Muscle layer of duodenum (tissue), 2 donors: Measurements from ENCODE around the gene SARNP.

Experiments
- H3K27ac ChIP-seq: one replicate; pipeline ENCODE4 v1.7.0; 2013; ENCODE audit warnings: mild to moderate bottlenecking, low read length
- H3K27me3 ChIP-seq: one replicate; pipeline ENCODE4 v1.7.0; 2013; ENCODE audit warnings: low read depth, mild to moderate bottlenecking, control low read depth, low read length
- H3K36me3 ChIP-seq, 2 donors: one replicate each; pipeline ENCODE4 v1.7.0; 2013; ENCODE audit warnings: low read length in 2 of 2, control low read depth in 1 of 2, mild to moderate bottlenecking in 1 of 2; ENCODE audit not compliant: insufficient read depth in 2 of 2, control insufficient read depth in 1 of 2
- H3K4me1 ChIP-seq, 2 donors: one replicate each; pipeline ENCODE4 v1.7.0; 2013; ENCODE audit warnings: low read length in 2 of 2, mild to moderate bottlenecking in 2 of 2, control low read depth in 1 of 2, moderate library complexity in 1 of 2; ENCODE audit not compliant: insufficient read depth in 2 of 2, control insufficient read depth in 1 of 2
- H3K4me3 ChIP-seq, 2 donors: one replicate each; pipeline ENCODE4 v1.7.0; 2013; ENCODE audit warnings: low read length in 2 of 2, low read depth in 1 of 2, mild to moderate bottlenecking in 1 of 2
- H3K9me3 ChIP-seq, 2 donors: one replicate each; pipeline ENCODE4 v1.7.0; 2013; ENCODE audit warnings: low read length in 2 of 2, control low read depth in 1 of 2, mild to moderate bottlenecking in 1 of 2; ENCODE audit not compliant: control insufficient read depth in 1 of 2
- donor health status: healthy.

Gene SARNP

DNA sequence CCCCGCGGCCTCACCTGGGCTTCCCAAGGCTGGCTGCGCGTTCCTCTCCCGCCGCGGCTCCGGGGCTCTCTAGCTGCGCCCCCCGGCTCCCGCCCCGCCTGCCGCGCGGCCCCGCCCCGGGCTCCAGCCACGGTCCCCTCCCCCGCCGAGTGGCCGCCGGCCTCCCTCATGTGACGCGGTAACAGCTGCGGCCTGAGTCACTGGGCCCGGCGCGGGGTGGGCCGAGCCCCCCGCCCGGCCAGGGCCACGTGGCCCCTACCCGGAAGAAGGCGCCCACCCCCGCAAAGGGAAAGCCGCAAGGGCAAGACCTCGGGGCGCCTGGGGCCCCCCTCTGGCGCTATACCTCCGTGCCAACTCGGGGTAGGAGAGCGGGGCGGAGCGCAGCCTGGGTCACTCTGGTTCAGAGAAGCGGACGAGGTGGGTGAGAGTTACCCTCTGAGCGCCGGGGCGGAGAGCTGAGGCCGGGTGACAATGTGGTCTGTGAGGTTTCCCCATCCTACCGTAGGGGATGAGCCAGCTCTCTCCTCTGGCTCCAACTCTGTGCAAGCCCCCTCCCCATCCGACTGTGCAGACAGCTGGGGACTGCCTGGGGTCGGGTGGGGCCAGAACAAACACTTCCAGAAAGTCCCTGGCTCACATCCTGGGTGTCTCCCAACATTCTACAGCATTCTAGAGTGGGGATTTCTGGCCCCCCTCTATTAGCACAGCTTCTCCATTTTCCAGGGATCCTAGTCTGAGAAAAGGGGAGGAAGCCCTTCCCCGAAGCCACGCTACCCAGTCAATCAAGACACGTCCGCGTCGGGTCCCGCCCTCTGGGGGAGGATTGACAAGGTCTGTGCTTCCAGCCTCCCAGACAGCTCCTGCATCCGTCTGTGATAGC is 88.3 kb downstream of the SARNP start, which contains the start of gene CD63:
CD63 (minus strand) TSS at position 71 of the 880 bp plus-strand sequence. CDS start 668 bp downstream, outside the sequence.
- H3K4me1 ChIP-seq, result peaks cover 12 to 46% of the 10 kb centered on the region in 2 donors

DNA sequence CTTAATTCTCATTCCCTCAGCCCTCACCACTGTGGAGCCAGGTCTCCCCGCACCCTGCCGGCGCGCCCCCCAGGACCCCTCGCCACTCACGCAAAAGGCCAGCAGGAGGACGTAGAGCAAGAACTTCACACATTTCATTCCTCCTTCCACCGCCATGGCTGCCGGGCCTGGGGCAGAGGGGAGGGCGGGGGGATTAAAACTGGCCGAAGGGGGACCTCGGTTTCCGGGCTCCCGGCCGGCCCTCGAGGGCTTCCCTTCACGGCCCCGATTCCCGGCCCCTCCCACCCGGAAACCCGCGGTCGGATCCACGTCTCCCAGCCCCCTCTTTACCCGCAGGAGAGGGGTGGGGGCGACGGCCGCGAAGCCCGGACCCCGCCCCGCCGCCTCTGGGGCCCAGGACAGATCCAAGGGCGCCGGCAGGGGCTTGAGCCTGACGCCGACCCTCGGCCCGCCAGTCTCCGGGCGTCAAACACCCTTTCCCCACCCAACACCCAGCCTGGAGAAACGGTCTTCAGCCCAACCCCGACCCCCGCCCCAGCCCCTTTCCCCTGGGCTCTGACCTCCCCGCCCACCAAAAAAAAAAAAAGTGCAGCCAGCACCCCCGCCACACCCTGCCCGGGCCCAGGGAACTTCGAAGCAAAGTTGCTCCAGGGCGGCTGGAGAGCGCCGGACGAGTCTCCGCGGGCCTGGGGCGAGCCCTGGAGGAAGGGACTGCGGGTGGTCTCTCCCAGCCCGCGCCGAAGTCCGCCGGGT is 89.2 kb downstream of the SARNP start:
- H3K4me1 ChIP-seq, result peaks cover 12 to 54% of the 10 kb centered on the region in 2 donors
- no peaks in the 10 kb centered on the region for H3K9me3 ChIP-seq
- peaks cover 29 to 47% of the 10 kb centered on the region in 2 donors for H3K36me3 ChIP-seq
- peak overlapping the region; percentile 99 for H3K27ac ChIP-seq
- H3K4me3 ChIP-seq, result peak overlapping the region; percentile 90 to 96
- H3K27me3 ChIP-seq, result no peaks in the 10 kb centered on the region

More for the DNA sequence above, 88.3 kb downstream of the SARNP start, which contains the start of gene CD63:
- no peaks in the 10 kb centered on the region for H3K27me3 ChIP-seq
- peak within 1 kb of the TSS; percentile 90 to 96 for H3K4me3 ChIP-seq
- H3K27ac ChIP-seq, result peak within 1 kb of the TSS; percentile 99
- peaks cover 23 to 41% of the 10 kb centered on the region in 2 donors for H3K36me3 ChIP-seq
- H3K9me3 ChIP-seq, result no peaks in the 10 kb centered on the region

DNA sequence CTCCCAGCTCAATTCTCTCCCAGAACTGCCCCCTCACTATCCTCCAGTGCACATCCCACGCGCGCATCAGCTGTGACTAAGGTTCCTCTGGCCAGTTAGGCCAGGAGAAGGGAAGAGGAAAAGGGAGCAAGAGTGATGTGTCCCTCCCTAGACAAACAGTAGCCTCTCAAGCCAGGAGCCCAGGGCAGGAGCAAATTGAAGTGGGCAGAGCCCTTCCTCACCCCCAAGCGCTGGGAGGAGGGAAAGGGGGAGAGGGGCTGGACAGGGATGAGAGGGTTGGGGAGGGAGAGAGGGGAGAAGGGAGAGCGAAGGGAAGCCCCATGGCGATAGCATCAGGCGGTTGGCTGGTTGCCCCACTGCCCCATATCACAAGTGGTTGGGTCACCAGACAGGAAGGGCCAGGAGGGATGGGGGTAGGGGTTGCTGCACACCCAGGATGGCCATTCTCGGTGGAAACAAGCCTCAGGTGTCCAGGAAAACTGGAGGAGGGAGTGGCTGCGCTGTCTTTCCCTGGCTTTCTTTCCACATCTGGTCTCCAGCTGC is 89.8 kb downstream of the SARNP start:
- Histone ChIP-seq H3K4me3 (peak overlapping the region; percentile 90 to 96), H3K9me3 (no peaks in the 10 kb centered on the region), H3K4me1 (peaks cover 12 to 55% of the 10 kb centered on the region in 2 donors), H3K36me3 (peaks cover 29 to 47% of the 10 kb centered on the region in 2 donors), H3K27ac (peak overlapping the region; percentile 99), H3K27me3 (no peaks in the 10 kb centered on the region)

DNA sequence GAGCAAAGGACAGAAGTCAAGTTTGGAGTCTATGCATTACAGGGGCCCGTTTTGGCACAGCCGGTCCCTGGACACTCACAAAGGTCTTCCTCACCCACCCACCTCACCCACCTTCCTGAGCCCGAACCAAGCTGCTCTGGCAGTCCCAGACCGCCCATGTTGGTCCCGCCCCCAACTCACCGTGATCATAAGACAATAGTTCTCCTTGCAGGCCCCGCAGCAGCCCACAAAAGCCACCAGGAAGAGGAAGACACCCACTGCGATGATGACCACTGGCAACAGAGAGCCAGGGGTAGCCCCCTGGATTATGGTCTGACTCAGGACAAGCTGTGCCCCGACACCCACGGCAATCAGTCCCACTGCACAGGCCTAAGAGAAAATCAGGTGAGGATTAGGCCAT is 90.6 kb downstream of the SARNP start:
- H3K27ac ChIP-seq, result peak overlapping the region; percentile 99

DNA sequence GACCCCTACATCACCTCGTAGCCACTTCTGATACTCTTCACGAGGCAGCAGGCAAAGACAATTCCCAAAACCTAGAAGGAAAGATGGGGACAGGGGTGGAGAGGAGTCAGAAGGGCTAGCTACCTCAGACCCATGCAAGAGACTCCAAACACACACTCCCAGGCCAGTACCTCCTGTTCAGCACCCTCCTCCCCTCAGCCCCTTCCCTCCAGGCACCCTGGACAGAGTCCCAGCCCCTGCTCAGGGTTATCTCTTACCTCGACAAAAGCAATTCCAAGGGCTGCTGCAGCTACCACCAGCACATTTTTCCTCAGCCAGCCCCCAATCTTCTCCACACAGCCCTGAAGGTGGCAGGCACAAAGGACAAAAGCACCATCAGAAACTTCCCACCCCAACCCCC is 92.0 kb downstream of the SARNP start:
- H3K36me3 ChIP-seq, result peaks cover 29 to 47% of the 10 kb centered on the region in 2 donors
- H3K4me3 ChIP-seq, result no peak overlapping the region
- no peaks in the 10 kb centered on the region for H3K9me3 ChIP-seq
- peaks cover 16 to 62% of the 10 kb centered on the region in 2 donors for H3K4me1 ChIP-seq
- no peaks in the 10 kb centered on the region for H3K27me3 ChIP-seq
- no peak overlapping the region for H3K27ac ChIP-seq

More for the DNA sequence above, 90.6 kb downstream of the SARNP start:
- peaks cover 29 to 47% of the 10 kb centered on the region in 2 donors for H3K36me3 ChIP-seq
- no peaks in the 10 kb centered on the region for H3K9me3 ChIP-seq
- H3K27me3 ChIP-seq, result no peaks in the 10 kb centered on the region
- peaks cover 12 to 55% of the 10 kb centered on the region in 2 donors for H3K4me1 ChIP-seq
- H3K4me3 ChIP-seq, result peak overlapping the region; percentile 90 to 96

DNA sequence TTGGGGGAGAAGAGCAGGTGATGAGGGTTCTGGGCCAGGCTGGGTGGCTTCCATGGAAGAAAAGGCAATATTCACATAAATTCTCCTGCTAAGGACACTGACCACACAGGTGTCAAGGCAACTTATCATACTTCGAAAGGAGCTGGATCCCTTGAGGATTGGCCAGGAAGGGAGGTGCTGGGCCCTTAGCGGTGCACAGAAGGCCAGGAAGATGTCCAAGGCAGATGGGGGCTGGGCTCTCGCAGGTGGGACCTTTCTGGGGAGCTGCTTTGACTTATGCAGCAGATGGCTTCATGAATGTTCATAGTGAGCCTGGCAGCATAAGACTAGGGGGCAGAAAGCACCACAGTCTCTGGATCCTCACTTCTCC is 92.6 kb downstream of the SARNP start:
- Histone ChIP-seq H3K4me1 (peaks cover 17 to 63% of the 10 kb centered on the region in 2 donors), H3K27me3 (no peaks in the 10 kb centered on the region), H3K36me3 (peaks cover 29 to 45% of the 10 kb centered on the region in 2 donors)

DNA sequence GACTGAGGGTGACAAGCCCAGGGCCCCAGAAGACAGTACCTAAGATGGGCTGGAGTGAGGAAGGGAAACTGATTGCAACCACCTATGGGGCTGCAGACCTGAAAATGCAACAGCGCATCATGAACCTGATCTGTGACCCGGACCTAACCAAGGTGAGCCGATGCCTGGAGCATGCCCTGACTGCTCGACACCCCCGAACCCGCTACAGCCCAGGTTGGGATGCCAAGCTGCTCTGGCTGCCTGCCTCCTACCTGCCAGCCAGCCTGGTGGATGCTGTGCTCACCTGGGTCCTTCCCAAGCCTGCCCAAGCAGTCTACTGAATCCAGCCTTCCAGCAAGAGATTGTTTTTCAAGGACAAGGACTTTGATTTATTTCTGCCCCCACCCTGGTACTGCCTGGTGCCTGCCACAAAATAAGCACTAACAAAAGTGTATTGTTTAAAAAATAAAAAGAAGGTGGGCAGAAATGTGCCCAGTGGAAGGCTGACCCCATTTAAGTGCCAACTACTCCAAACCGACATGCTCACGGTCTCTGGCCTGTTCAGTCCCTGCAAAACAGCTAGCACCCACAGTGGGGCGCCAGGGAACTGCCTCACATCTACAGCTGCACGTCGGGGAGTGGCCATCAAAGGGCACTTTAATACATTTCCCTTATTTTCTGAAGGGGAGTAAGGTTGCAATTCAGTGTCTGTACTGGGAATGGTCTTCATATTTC is 93.1 kb downstream of the SARNP start:
- Histone ChIP-seq H3K36me3 (peaks cover 29 to 39% of the 10 kb centered on the region in 2 donors), H3K4me1 (peaks cover 22 to 68% of the 10 kb centered on the region in 2 donors), H3K4me3 (no peak overlapping the region), H3K27me3 (no peaks in the 10 kb centered on the region), H3K9me3 (no peaks in the 10 kb centered on the region), H3K27ac (no peak overlapping the region)

More for the DNA sequence above, 92.6 kb downstream of the SARNP start:
- Histone ChIP-seq H3K4me3 (no peak overlapping the region), H3K27ac (no peak overlapping the region), H3K9me3 (no peaks in the 10 kb centered on the region)

DNA sequence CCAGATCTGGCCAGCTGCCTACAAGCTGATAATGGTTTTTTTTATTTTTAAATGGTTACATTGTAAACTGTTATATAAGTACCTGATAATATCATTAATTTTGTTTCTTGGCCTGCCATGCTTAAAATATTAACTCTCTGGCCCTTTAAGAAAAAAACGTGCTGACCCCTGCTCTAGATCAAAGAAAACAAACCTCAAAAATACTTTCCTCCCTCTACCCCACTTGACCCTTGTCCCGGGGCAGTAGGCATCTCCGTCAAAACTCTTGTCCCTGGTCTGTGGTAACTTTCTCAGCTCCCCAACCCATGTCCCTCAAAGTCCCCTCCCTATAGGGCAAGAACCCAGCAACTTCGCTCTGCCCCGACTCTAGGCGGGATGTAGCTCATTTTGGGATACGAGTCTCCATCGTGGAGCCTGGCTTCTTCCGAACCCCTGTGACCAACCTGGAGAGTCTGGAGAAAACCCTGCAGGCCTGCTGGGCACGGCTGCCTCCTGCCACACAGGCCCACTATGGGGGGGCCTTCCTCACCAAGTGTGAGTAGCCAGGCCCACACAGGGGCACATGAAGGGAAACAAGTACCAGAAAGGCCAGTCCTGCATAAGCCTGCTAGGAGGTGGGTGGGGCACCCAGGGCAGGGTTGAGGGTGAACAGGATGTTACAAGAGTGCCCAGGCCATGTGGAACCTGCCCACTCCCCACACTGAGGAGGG is 93.9 kb downstream of the SARNP start:
- peak overlapping the region in 1 of 2 donors; percentile 10 for H3K4me3 ChIP-seq
- H3K9me3 ChIP-seq, result no peaks in the 10 kb centered on the region
- no peaks in the 10 kb centered on the region for H3K27me3 ChIP-seq
- H3K36me3 ChIP-seq, result peaks cover 29 to 37% of the 10 kb centered on the region in 2 donors
- H3K27ac ChIP-seq, result no peak overlapping the region
- peaks cover 29 to 75% of the 10 kb centered on the region in 2 donors for H3K4me1 ChIP-seq

DNA sequence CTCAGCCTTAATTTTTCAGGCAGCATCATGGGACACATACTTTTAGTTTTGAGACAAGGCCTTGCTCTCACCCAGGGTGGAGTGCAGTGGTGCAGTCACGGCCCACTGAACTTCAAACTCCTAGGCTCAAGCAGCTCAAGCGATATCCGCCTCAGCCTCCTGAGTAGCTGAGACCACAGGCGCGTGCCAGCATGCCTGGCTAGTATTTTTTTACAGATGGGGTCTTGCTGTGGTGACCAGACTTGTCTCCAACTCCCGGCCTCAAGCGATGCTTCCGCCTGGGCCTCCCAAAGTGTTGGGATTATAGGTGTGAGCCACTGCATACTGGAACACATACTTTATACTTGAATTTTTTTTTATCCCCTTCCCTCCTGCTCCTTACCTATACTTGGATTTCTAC is 94.6 kb downstream of the SARNP start:
- Histone ChIP-seq H3K4me1 (peaks cover 36 to 83% of the 10 kb centered on the region in 2 donors), H3K27me3 (no peaks in the 10 kb centered on the region), H3K9me3 (no peaks in the 10 kb centered on the region), H3K4me3 (no peak overlapping the region), H3K27ac (no peak overlapping the region), H3K36me3 (peaks cover 29 to 34% of the 10 kb centered on the region in 2 donors)

DNA sequence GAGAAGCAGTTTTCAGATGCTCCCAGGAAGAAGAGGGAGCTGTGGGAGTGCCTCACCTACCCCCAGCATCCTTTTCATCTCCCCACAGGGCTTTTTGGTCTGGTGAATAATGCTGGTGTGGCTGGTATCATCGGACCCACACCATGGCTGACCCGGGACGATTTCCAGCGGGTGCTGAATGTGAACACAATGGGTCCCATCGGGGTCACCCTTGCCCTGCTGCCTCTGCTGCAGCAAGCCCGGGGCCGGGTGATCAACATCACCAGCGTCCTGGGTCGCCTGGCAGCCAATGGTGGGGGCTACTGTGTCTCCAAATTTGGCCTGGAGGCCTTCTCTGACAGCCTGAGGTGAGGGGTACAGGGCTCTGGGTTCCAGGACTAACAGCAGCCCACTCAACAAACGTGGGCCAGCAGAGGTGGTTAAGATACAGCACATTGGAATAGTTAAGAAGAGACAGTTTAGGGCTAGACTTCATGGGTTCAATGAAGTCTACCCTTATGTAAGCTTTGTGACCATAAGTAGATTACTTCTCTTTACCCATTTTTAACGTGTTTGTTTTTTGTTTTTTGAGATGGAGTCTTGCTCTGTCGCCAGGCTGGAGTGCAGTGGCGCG is 95.8 kb downstream of the SARNP start:
- Histone ChIP-seq H3K4me1 (peaks cover 42 to 84% of the 10 kb centered on the region in 2 donors), H3K27me3 (no peaks in the 10 kb centered on the region), H3K4me3 (no peak overlapping the region), H3K27ac (peak overlapping the region; percentile 92), H3K36me3 (peaks cover 28 to 29% of the 10 kb centered on the region in 2 donors), H3K9me3 (no peaks in the 10 kb centered on the region)
